H1 (cell line): ENCODE measurements around the gene ERGIC2. TPM values are rescaled to one million over a fixed set of nuclear protein-coding genes. Genes with fewer than 3 reads are reported as not detected.

Source experiments
- CTCF ChIA-PET: fragments of 300-600 bp; sonication (Branson Sonifier 250); formaldehyde crosslinking; loops from one replicate; lab custom pipeline; 2021; ENCODE audit not compliant: partially characterized antibody; lab: Charles Lee
- POLR2A ChIA-PET: fragments of 300-600 bp; sonication (Branson Sonifier 250); formaldehyde crosslinking; loops from one replicate; lab custom pipeline; 2021; ENCODE audit warnings: inconsistent platforms; ENCODE audit not compliant: partially characterized antibody; lab: Charles Lee
- DNase-seq, 2 experiments: peaks; one replicate each; pipeline versions ENCODE4 v3.0.0 to v3.0.0-alpha.2; 2010 to 2022; ENCODE audit warnings: low spot score in 2 of 2, low read depth in 1 of 2, mixed read lengths in 1 of 2
- FAIRE-seq: peaks from 2 replicates; lab custom pipeline; 2011; peaks lifted over from hg19 to GRCh38; lab: Jason Lieb, UNC
- H2AFZ ChIP-seq: 2 replicates; pipeline ENCODE4 v1.8.1; 2012; ENCODE audit warnings: low read length, inconsistent platforms
- H2AK5ac ChIP-seq: 2 replicates; pipeline ENCODE4 v1.6.1; 2013; ENCODE audit warnings: low read depth, low read length
- H2BK120ac ChIP-seq: replicated peaks from 2 replicates; pipeline ENCODE3; 2013; ENCODE audit warnings: low read depth, low read length, inconsistent platforms
- H2BK12ac ChIP-seq: 2 replicates; pipeline ENCODE4 v1.6.1; 2013; ENCODE audit warnings: low read depth, low read length
- H2BK15ac ChIP-seq: 2 replicates; pipeline ENCODE4 v1.6.1; 2013; ENCODE audit warnings: low read length
- H2BK20ac ChIP-seq: 2 replicates; pipeline ENCODE4 v1.6.1; 2013; ENCODE audit warnings: low read length
- H2BK5ac ChIP-seq: 2 replicates; pipeline ENCODE4 v1.6.1; 2013; ENCODE audit warnings: low read depth, low read length
- H3K14ac ChIP-seq: 2 replicates; pipeline ENCODE4 v1.6.1; 2013; ENCODE audit warnings: inconsistent platforms; ENCODE audit not compliant: insufficient read length
- H3K18ac ChIP-seq: 2 replicates; pipeline ENCODE4 v1.6.1; 2013; ENCODE audit warnings: low read length; ENCODE audit errors: extremely low read depth
- H3K23ac ChIP-seq: 2 replicates; pipeline ENCODE4 v1.6.1; 2013; ENCODE audit warnings: inconsistent platforms; ENCODE audit not compliant: insufficient read length
- H3K23me2 ChIP-seq: 2 replicates; pipeline ENCODE4 v1.6.1; 2013; ENCODE audit warnings: low read depth, low read length
- H3K27ac ChIP-seq: 2 replicates; pipeline ENCODE4 v1.6.1; 2011; ENCODE audit warnings: low read depth, low read length, inconsistent platforms
- H3K27me3 ChIP-seq, 4 experiments: replicated peaks in 1 of 4; 1 replicate in 1 of 4; 2 replicates in 3 of 4; pipeline versions ENCODE4 v1.6.1 to v1.8.1; 2011 to 2013; ENCODE audit warnings: low read length in 3 of 4, mild to moderate bottlenecking in 3 of 4, inconsistent platforms in 2 of 4, mixed read lengths in 2 of 4, moderate library complexity in 1 of 4; ENCODE audit not compliant: control insufficient read depth in 3 of 4, insufficient read depth in 3 of 4; ENCODE audit errors: extremely low read depth in 1 of 4
- H3K36me3 ChIP-seq, 4 experiments: 2 replicates each; pipeline versions ENCODE4 v1.6.1 to v1.8.1; 2011 to 2013; ENCODE audit warnings: mild to moderate bottlenecking in 4 of 4, low read length in 3 of 4, moderate library complexity in 2 of 4, control low read depth in 1 of 4, inconsistent platforms in 1 of 4; ENCODE audit not compliant: insufficient read depth in 4 of 4, control insufficient read depth in 2 of 4
- H3K4ac ChIP-seq: replicated peaks from 2 replicates; pipeline ENCODE3; 2013; ENCODE audit warnings: low read length, low read depth, mixed read lengths, inconsistent platforms; ENCODE audit not compliant: insufficient read length
- H3K4me1 ChIP-seq, 4 experiments: replicated peaks in 1 of 4; 1 replicate in 1 of 4; 2 replicates in 3 of 4; pipeline versions ENCODE4 v1.6.1 to v1.8.1; 2011 to 2013; ENCODE audit warnings: low read length in 3 of 4, inconsistent platforms in 2 of 4, mixed read lengths in 1 of 4; ENCODE audit not compliant: insufficient read depth in 4 of 4, control insufficient read depth in 3 of 4
- H3K4me2 ChIP-seq, 2 experiments: 2 replicates each; pipeline versions ENCODE4 v1.6.1 to v1.8.1; 2011 to 2013; ENCODE audit warnings: low read depth in 2 of 2, low read length in 2 of 2, control low read depth in 1 of 2, inconsistent platforms in 1 of 2, mild to moderate bottlenecking in 1 of 2; ENCODE audit not compliant: insufficient read depth in 1 of 2
- H3K4me3 ChIP-seq, 4 experiments: fragments of 200-600, 300-600 bp in 1 of 4; sonication (generic), shearing (Covaris generic), sonication (Bioruptor Twin) in 1 of 4; 2 replicates each; pipeline versions ENCODE4 v1.5.1 to v1.8.1; 2011 to 2016; ENCODE audit warnings: low read length in 4 of 4, low read depth in 3 of 4, control low read depth in 2 of 4, inconsistent platforms in 2 of 4, mild to moderate bottlenecking in 2 of 4, mixed read lengths in 1 of 4, moderate library complexity in 1 of 4; ENCODE audit not compliant: insufficient read depth in 2 of 4; ENCODE audit errors: extremely low read depth in 1 of 4
- H3K56ac ChIP-seq: replicated peaks from 2 replicates; pipeline ENCODE3; 2013; ENCODE audit warnings: low read depth, mild to moderate bottlenecking, mixed read lengths, low read length, inconsistent platforms; ENCODE audit not compliant: insufficient read length
- H3K79me1 ChIP-seq: 2 replicates; pipeline ENCODE4 v1.6.1; 2013; ENCODE audit warnings: low read depth, low read length, control low read depth
- H3K79me2 ChIP-seq, 2 experiments: 2 replicates each; pipeline versions ENCODE4 v1.6.1 to v1.8.1; 2012 to 2013; ENCODE audit warnings: low read length in 2 of 2, mild to moderate bottlenecking in 2 of 2, inconsistent platforms in 1 of 2; ENCODE audit not compliant: insufficient read depth in 2 of 2, control insufficient read depth in 1 of 2
- H3K9ac ChIP-seq, 4 experiments: replicated peaks in 1 of 4; 1 replicate in 1 of 4; 2 replicates in 3 of 4; pipeline versions ENCODE4 v1.6.1 to v1.8.1; 2011 to 2013; ENCODE audit warnings: low read depth in 3 of 4, low read length in 3 of 4, control low read depth in 2 of 4, mild to moderate bottlenecking in 2 of 4, moderate library complexity in 2 of 4, inconsistent platforms in 1 of 4; ENCODE audit errors: extremely low read depth in 1 of 4
- H3K9me3 ChIP-seq, 2 experiments: 2 replicates each; pipeline versions ENCODE4 v1.6.1 to v1.8.1; 2012 to 2013; ENCODE audit warnings: mild to moderate bottlenecking in 2 of 2, moderate library complexity in 2 of 2, control low read depth in 1 of 2, inconsistent platforms in 1 of 2, low read depth in 1 of 2, low read length in 1 of 2, mixed read lengths in 1 of 2; ENCODE audit not compliant: insufficient read depth in 2 of 2
- H4K20me1 ChIP-seq, 2 experiments: replicated peaks in 1 of 2; 2 replicates each; pipeline versions ENCODE3 to v1.8.1; 2011 to 2013; ENCODE audit warnings: inconsistent platforms in 2 of 2, low read length in 2 of 2, mild to moderate bottlenecking in 1 of 2; ENCODE audit not compliant: insufficient read depth in 2 of 2, control insufficient read depth in 1 of 2
- H4K5ac ChIP-seq: 2 replicates; pipeline ENCODE4 v1.6.1; 2013; ENCODE audit warnings: low read length, low read depth, mixed read lengths, inconsistent platforms; ENCODE audit not compliant: insufficient read length
- H4K8ac ChIP-seq: 2 replicates; pipeline ENCODE4 v1.8.0; 2013; ENCODE audit warnings: mild to moderate bottlenecking, moderate library complexity, low read length, inconsistent platforms; ENCODE audit not compliant: insufficient read depth; ENCODE audit errors: extremely low read depth
- H4K91ac ChIP-seq: replicated peaks from 2 replicates; pipeline ENCODE3; 2013; ENCODE audit warnings: low read length, mixed read lengths, inconsistent platforms; ENCODE audit not compliant: insufficient read length
- BRCA1 ChIP-seq: IDR thresholded peaks from 2 replicates; pipeline ENCODE4 v1.6.1; 2012; ENCODE audit warnings: low read depth, low read length, improper control_type of control experiment
- RFX5 ChIP-seq: IDR thresholded peaks from 2 replicates; pipeline ENCODE4 v1.6.1; 2011; ENCODE audit warnings: low read depth, low read length, improper control_type of control experiment, borderline replicate concordance
- SIRT6 ChIP-seq: IDR thresholded peaks from one replicate; pipeline ENCODE4 v1.7.1; 2012; ENCODE audit warnings: low read length, inconsistent platforms
- WGBS, 2 experiments: shearing (Covaris generic) in 1 of 2; methylation state at CpG; one replicate each; pipeline versions ENCODE4 v1.1.6 to v1.1.7; 2013 to 2015; ENCODE audit warnings: low lambda C conversion rate in 2 of 2, mixed read lengths in 2 of 2, inconsistent platforms in 1 of 2, low coverage in 1 of 2, missing lambda C conversion rate in 1 of 2; ENCODE audit not compliant: insufficient replicate concordance in 2 of 2, insufficient coverage in 1 of 2, insufficient read length in 1 of 2; ENCODE audit errors: extremely low coverage in 1 of 2, missing lambda C conversion rate in 1 of 2; 5-methylcytosine and 5-hydroxymethylcytosine counted together
- polyA plus RNA-seq, 7 experiments: library from polyadenylated mRNA; depleted of rRNA in 3 of 7; stranded (reverse) in 5 of 7; unstranded in 2 of 7; fragments of >200 nt in 5 of 7; fragments of 200-250 nt in 2 of 7; gene quantifications; 1 replicate in 5 of 7; 2 replicates in 1 of 7; 4 replicates in 1 of 7; pipeline versions ENCODE4 v1.2.1 to v1.2.3, GENCODE V29; 2011 to 2013; ENCODE audit warnings: missing spikeins in 2 of 7, mixed read lengths in 2 of 7
- total RNA-seq: library from RNA; stranded (reverse); fragmentation: NEBNext Ultra II Directional; extraction: Animal tissue kit (Norgen Biotek cat#: 25700); gene quantifications from 2 replicates; pipeline ENCODE4 v1.2.1, GENCODE V29; 2021

ERGIC2 gene
- total and polyA plus RNA-seq, 2 of the 8 experiments (the other 6 are each of a cell fraction or from before 2014, with no cell fraction given), result 16.5 to 61.8 TPM

GRCh38 chr12:29322157-29322556 lies 58.8 kb downstream of the ERGIC2 start:
- Histone ChIP-seq H3K14ac (no peak overlapping the region), H2BK15ac (no peak overlapping the region), H3K4me3 (no peak overlapping the region), H2BK120ac (no peak overlapping the region), H3K4me2 (no peak overlapping the region), H2AFZ (no peak overlapping the region), H4K5ac (no peak overlapping the region), H2BK5ac (no peak overlapping the region), H3K9me3 (peaks cover 13 to 15% of the 10 kb centered on the region in 2 experiments), H3K23ac (no peak overlapping the region), H2AK5ac (no peak overlapping the region), H2BK12ac (no peak overlapping the region), H3K79me1 (no peaks in the 10 kb centered on the region), H3K56ac (no peak overlapping the region), H4K91ac (no peak overlapping the region), H2BK20ac (no peak overlapping the region), H4K8ac (no peak overlapping the region), H3K9ac (no peak overlapping the region), H3K79me2 (no peaks in the 10 kb centered on the region), H3K36me3 (peaks cover 0 to 18% (median 4%) of the 10 kb centered on the region in 4 experiments; a peak in 5 of 8 replicates), H3K27me3 (no peaks in the 10 kb centered on the region), H3K23me2 (no peaks in the 10 kb centered on the region), H4K20me1 (no peaks in the 10 kb centered on the region), H3K18ac (no peak overlapping the region), H3K27ac (no peak overlapping the region), H3K4me1 (no peaks in the 10 kb centered on the region), H3K4ac (no peak overlapping the region)
- no peak for FAIRE-seq
- ChIA-PET CTCF (interaction anchor here (1.1 to 7.2 kb wide), 2 partner anchors 15 to 298 kb away, joined by 3 to 55 read pairs; no protein-coding TSS in a partner anchor), POLR2A (no interaction called here)
- DNase-seq, result no peak
- WGBS, 2 experiments, result 94% methylated on average over 3 of the region's 3 CpGs; no CpG with 5 or more reads in 1 of the 2 experiments
- TF ChIP-seq BRCA1, result no peak
- TF ChIP-seq RFX5, result no peak
- TF ChIP-seq SIRT6, result no peak
